MCF 10A (cell line): ENCODE measurements around the gene EZR. TPM values are rescaled to one million over a fixed set of nuclear protein-coding genes. Genes with fewer than 3 reads are reported as not detected.

ENCODE experiments used
- BruUV-seq: library from RNA; stranded (reverse); fragments of 400-500 nt; replicated peaks from 2 replicates; lab custom pipeline; 2021; lab: Mats Ljungman, UMichigan
- CTCF ChIA-PET: fragments of 300-600 bp; sonication (Branson Sonifier 250); formaldehyde crosslinking; extraction: SDS; loops from one replicate; lab custom pipeline; 2021; ENCODE audit warnings: antibody characterized with exemption, inconsistent platforms; lab: Yijun Ruan, JAX
- POLR2A ChIA-PET: fragments of 300-600, 350-650 bp; sonication (Branson Sonifier 250); formaldehyde crosslinking; extraction: SDS; loops from one replicate; lab custom pipeline; 2020; ENCODE audit warnings: antibody characterized with exemption, inconsistent platforms; lab: Yijun Ruan, JAX
- DNase-seq: peaks from one replicate; pipeline ENCODE4 v3.0.0-alpha.2; 2018; ENCODE audit not compliant: unreplicated experiment
- H3K27ac Mint-ChIP-seq: one replicate; pipeline ENCODE4 v1.8.0; 2022; ENCODE audit warnings: mild to moderate bottlenecking, low read depth, mixed read lengths; ENCODE audit not compliant: unreplicated experiment
- H3K27me3 Mint-ChIP-seq: one replicate; pipeline ENCODE4 v1.8.0; 2022; ENCODE audit warnings: mixed read lengths; ENCODE audit not compliant: insufficient read depth, unreplicated experiment
- H3K36me3 Mint-ChIP-seq: one replicate; pipeline ENCODE4 v1.8.0; 2022; ENCODE audit warnings: mild to moderate bottlenecking, moderate library complexity, mixed read lengths; ENCODE audit not compliant: insufficient read depth, unreplicated experiment
- H3K4me1 Mint-ChIP-seq: one replicate; pipeline ENCODE4 v1.8.0; 2022; ENCODE audit warnings: mixed read lengths; ENCODE audit not compliant: insufficient read depth, unreplicated experiment
- H3K4me3 Mint-ChIP-seq: one replicate; pipeline ENCODE4 v1.8.0; 2022; ENCODE audit warnings: mild to moderate bottlenecking, moderate library complexity, mixed read lengths; ENCODE audit not compliant: unreplicated experiment
- H3K9me3 Mint-ChIP-seq: one replicate; pipeline ENCODE4 v1.8.0; 2022; ENCODE audit warnings: mixed read lengths; ENCODE audit not compliant: unreplicated experiment
- intact Hi-C: fragments of 100-400 bp; cut with micrococcal nuclease; formaldehyde crosslinking; loops from 2 replicates; pipeline ENCODE4 v1.14.1; 2022
- total RNA-seq: library from RNA; stranded (reverse); gene quantifications from 2 replicates; pipeline ENCODE4 v1.2.3, GENCODE V29; 2022
- TF ChIP-seq, protein P1 (sequence below): fragments of 200-600 bp; IDR thresholded peaks from one replicate; pipeline ENCODE4 v1.8.0; 2022; ENCODE audit warnings: antibody characterized with exemption, mild to moderate bottlenecking; ENCODE audit not compliant: unreplicated experiment

The EZR gene
- total RNA-seq, 1 experiment from 2014 or later: 243 TPM

DNA sequence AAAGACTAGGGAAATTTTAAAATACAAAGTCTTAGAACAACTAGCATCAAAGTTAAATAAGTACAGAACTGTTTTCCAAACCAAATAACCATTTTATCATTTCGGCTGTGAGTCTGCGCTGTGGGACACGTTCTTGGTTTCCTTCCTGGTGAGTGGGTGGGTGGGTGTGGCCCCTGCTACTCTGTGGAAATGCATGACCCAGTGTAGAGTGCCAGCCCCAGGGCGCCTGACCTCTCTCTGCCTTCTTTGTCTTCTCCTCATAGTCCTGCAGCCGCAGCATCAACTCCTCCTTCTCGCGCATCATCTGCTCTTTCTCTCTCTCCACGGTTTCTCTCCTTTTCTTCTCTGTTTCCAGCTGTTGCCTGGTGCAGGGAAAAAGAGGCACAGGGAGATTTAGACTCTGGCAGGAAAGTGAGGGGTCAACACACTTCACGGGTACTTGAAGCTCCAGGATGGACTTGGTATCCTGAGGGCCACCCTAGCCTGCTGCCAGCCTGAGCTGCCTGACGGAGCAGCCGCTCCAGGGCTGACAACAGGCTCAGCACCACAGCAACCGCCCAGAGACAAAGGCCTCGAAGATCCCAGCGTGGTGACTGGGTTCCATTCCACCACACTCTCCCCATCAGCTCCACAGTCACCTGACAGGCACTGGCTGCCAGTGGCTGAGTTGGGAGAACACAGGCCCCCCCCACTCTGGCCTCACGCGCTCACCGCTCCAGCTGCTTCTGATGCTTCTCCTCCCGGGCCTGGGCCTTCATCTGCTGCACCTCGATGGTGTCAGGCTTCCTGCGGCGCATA lies 48.4 kb downstream of the EZR start:
- BruUV-seq: no TSS peak
- ChIA-PET CTCF (no interaction called here), POLR2A (interaction anchor here (1.3 to 2.1 kb wide), 2 partner anchors 27 to 63 kb away, joined by 5 read pairs; no protein-coding TSS in a partner anchor)
- no peaks in the 10 kb centered on the region for H3K27me3 Mint-ChIP-seq
- H3K4me3 Mint-ChIP-seq: no peak overlapping the region
- no peak for DNase-seq
- H3K4me1 Mint-ChIP-seq: peaks cover 11% of the 10 kb centered on the region
- TF ChIP-seq, protein P1, sequence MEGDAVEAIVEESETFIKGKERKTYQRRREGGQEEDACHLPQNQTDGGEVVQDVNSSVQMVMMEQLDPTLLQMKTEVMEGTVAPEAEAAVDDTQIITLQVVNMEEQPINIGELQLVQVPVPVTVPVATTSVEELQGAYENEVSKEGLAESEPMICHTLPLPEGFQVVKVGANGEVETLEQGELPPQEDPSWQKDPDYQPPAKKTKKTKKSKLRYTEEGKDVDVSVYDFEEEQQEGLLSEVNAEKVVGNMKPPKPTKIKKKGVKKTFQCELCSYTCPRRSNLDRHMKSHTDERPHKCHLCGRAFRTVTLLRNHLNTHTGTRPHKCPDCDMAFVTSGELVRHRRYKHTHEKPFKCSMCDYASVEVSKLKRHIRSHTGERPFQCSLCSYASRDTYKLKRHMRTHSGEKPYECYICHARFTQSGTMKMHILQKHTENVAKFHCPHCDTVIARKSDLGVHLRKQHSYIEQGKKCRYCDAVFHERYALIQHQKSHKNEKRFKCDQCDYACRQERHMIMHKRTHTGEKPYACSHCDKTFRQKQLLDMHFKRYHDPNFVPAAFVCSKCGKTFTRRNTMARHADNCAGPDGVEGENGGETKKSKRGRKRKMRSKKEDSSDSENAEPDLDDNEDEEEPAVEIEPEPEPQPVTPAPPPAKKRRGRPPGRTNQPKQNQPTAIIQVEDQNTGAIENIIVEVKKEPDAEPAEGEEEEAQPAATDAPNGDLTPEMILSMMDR: no peak
- no peak overlapping the region for H3K27ac Mint-ChIP-seq
- H3K9me3 Mint-ChIP-seq: no peaks in the 10 kb centered on the region
- intact Hi-C loops: no loop called here
- peaks cover 98% of the 10 kb centered on the region for H3K36me3 Mint-ChIP-seq

DNA sequence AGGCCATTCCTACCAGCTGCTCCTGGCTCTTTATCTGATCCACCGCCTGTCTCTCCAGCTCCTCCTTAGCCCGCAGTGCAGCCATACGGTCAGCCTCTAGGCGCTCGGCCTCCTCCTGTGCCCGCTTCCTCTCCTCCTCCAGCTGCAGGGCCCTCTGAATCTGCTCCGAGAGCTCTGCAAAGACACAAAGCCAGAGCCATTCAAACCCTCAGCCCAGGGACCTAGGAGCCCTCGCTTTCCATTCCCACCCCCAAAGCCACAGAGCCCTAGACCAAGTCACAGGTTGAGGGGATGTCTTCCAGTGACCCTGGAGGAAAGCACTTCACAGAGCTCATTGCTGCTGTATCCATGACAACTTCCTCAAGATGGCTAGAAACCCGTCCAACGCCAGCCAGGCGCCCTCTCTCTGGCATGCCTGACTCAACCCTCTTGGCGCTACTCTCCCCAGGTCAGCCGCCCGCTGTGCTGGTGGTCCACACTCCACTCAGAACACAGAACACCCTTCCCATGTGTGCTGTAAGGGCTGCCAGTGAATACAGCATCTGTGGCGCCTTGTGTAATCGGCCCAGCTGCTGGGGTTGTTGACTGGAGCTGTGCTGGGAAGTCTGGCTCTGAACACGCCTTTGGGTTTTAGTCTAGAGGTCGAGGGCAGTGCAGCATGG lies 49.3 kb downstream of the EZR start:
- no peaks in the 10 kb centered on the region for H3K27me3 Mint-ChIP-seq
- peaks cover 98% of the 10 kb centered on the region for H3K36me3 Mint-ChIP-seq
- H3K4me3 Mint-ChIP-seq: no peak overlapping the region
- ChIA-PET CTCF (interaction anchor here (0.6 to 1.5 kb wide), 3 partner anchors 64 to 556 kb away, joined by 3 read pairs; no protein-coding TSS in a partner anchor), POLR2A (interaction anchor here (1.5 to 2.1 kb wide), 3 partner anchors 47 to 63 kb away, joined by 4 to 5 read pairs (median 5); no protein-coding TSS in a partner anchor)
- H3K9me3 Mint-ChIP-seq: no peaks in the 10 kb centered on the region
- peaks cover 11% of the 10 kb centered on the region for H3K4me1 Mint-ChIP-seq
- DNase-seq: no peak
- TF ChIP-seq, protein P1: no peak
- intact Hi-C loops: no loop called here
- no TSS peak for BruUV-seq
- peak overlapping the region; percentile 62 for H3K27ac Mint-ChIP-seq

DNA sequence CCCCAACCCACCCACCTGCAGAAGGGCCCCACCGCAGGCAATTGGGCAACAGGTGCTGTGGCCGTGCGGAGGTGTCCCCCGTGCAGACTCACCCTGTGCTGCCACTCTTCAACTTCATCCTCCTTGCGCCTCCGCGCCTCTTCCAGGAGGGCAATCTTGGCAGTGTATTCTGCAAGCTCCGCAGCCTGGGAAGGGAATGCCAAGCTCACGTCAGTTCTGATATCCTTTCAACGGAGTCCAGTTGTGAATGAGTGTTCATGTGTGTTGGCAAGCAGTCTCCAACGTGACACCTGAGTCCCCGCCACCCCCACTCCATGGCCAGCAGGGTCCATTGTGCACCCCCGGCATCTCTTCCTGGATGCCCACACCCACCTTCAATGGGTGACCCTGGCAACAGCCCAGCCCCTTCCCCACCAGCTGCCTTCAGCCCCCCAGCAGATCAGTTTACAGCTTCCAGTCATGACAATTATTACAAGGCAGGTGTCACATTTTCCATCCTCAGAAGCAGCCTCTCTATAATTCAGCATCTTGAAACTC lies 49.9 kb downstream of the EZR start:
- ChIA-PET POLR2A (interaction anchor here (1.5 to 1.8 kb wide), 2 partner anchors 48 to 63 kb away, joined by 4 to 5 read pairs; no protein-coding TSS in a partner anchor), CTCF (interaction anchor here (0.6 to 1.5 kb wide), 5 partner anchors 19 to 555 kb away, joined by 3 to 4 read pairs (median 3); no protein-coding TSS in a partner anchor)
- no TSS peak for BruUV-seq
- intact Hi-C loops: no loop called here
- H3K9me3 Mint-ChIP-seq: no peaks in the 10 kb centered on the region
- H3K27me3 Mint-ChIP-seq: no peaks in the 10 kb centered on the region
- no peak for DNase-seq
- peak overlapping the region; percentile 62 for H3K27ac Mint-ChIP-seq
- TF ChIP-seq, protein P1: no peak
- H3K36me3 Mint-ChIP-seq: peaks cover 98% of the 10 kb centered on the region
- H3K4me1 Mint-ChIP-seq: peaks cover 11% of the 10 kb centered on the region
- H3K4me3 Mint-ChIP-seq: no peak overlapping the region
